Thyroid gland (tissue), 4 donors: ENCODE results near the gene PEX19. TPM values are rescaled to one million over a fixed set of nuclear protein-coding genes. Genes with fewer than 3 reads are reported as not detected.

Source experiments
- DNase-seq, 2 donors: peaks; one replicate each; pipeline ENCODE4 v3.0.0-alpha.2; 2019
- H3K27ac ChIP-seq, 3 donors: fragments of 200-600 bp; sonication (generic); 1 replicate in 2 of 3; 2 replicates in 1 of 3; pipeline ENCODE4 v1.5.1; 2016 to 2019; ENCODE audit warnings: mild to moderate bottlenecking in 1 of 3, moderate library complexity in 1 of 3
- H3K27me3 ChIP-seq: fragments of 200-600 bp; sonication (generic); one replicate; pipeline ENCODE4 v1.5.1; 2019
- H3K36me3 ChIP-seq, 2 donors: fragments of 200-600 bp; sonication (generic); one replicate each; pipeline ENCODE4 v1.5.1; 2016 to 2019
- H3K4me1 ChIP-seq, 2 donors: fragments of 200-600 bp; sonication (generic); one replicate each; pipeline ENCODE4 v1.5.1; 2017 to 2019
- H3K4me3 ChIP-seq, 3 donors: fragments of 200-600 bp; sonication (generic); replicated peaks in 1 of 3; 1 replicate in 2 of 3; 2 replicates in 1 of 3; pipeline ENCODE4 v1.5.1; 2016; ENCODE audit warnings: mild to moderate bottlenecking in 1 of 3
- H3K9me3 ChIP-seq: fragments of 200-600 bp; sonication (generic); one replicate; pipeline ENCODE4 v1.5.1; 2017
- POLR2A ChIP-seq, 2 donors: fragments of 450-650 bp; IDR thresholded peaks; one replicate each; pipeline ENCODE4 v1.6.1; 2017; ENCODE audit warnings: antibody characterized with exemption in 2 of 2, mild to moderate bottlenecking in 2 of 2, moderate library complexity in 1 of 2
- WGBS, 2 donors: methylation state at CpG; one replicate each; pipeline ENCODE4 v1.1.5; 2017; 5-methylcytosine and 5-hydroxymethylcytosine counted together
- intact Hi-C: fragments of 100-400 bp; cut with DNase I; formaldehyde crosslinking; loops from one replicate; pipeline ENCODE4 v1.15.1; 2023
- total RNA-seq, 4 donors: library from RNA; depleted of rRNA; stranded (reverse); fragments of >200 nt; gene quantifications; one replicate each; pipeline ENCODE4 v1.2.3, GENCODE V29; 2016
- TF ChIP-seq, protein P1 (sequence below), 6 experiments: fragments of 200-600 bp in 3 of 6; fragments of 450-650 bp in 3 of 6; sonication (generic) in 3 of 6; IDR thresholded peaks; one replicate each; pipeline ENCODE4 v1.5.1; 2016 to 2019; ENCODE audit warnings: antibody characterized with exemption in 6 of 6, mild to moderate bottlenecking in 2 of 6, inconsistent platforms in 1 of 6, moderate library complexity in 1 of 6

Gene PEX19
- total RNA-seq, 4 donors from 2014 or later: 65.2 to 120 (median 85.3) TPM

DNA sequence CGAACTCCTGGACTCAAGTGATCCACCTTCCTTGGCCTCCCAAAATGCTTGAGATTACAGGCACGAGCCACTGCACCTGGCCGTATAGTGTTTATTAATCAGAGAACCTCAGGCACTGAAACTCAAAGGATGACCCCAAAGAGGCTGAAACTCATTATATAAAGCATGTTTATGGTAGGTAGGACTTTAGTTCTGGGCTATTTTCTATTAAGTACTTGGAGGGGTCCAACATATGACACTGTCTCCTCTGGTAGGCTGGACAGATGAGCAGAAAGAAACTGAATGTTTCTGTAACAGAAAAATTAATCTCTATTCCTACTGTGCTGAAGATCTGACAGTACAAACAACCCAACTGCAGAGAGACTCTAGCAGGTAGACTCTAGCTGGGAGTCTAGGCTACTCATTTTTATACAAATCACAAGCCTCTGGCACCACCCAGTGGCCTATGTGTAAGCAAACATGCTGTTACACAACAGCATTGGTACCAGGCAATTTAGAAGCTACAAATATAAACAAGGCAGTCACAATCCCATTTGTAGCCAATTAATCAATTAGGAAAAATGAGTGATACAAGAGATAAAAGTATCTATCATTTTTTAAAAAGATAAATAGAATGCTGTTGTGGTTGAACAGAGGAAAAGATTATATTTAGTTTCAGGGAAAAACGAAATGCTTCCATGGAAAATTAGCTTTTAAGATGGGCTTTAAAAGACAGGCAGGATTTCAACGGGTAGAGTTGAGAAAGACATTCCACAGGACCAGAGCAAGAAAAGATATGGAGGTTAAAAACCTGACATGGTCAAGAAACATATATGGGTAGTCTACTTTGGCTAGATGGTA is 33.0 kb downstream of the PEX19 start:
- Histone ChIP-seq H3K4me1 (peaks cover 26 to 40% of the 10 kb centered on the region in 2 donors), H3K9me3 (no peaks in the 10 kb centered on the region), H3K4me3 (no peak overlapping the region), H3K27ac (peak overlapping the region; percentile 48 to 70 (median 58)), H3K27me3 (no peaks in the 10 kb centered on the region), H3K36me3 (no peaks in the 10 kb centered on the region)
- peak; percentile 79 to 87 for DNase-seq
- WGBS, 2 donors: 54 to 59% methylated on average over 5 of the region's 5 CpGs
- intact Hi-C loops: loop anchor here (5.0 to 10.0 kb wide), 2 partner anchors 60 to 147 kb away; partner anchors contain the start of gene CASQ1
- TF ChIP-seq, protein P1, sequence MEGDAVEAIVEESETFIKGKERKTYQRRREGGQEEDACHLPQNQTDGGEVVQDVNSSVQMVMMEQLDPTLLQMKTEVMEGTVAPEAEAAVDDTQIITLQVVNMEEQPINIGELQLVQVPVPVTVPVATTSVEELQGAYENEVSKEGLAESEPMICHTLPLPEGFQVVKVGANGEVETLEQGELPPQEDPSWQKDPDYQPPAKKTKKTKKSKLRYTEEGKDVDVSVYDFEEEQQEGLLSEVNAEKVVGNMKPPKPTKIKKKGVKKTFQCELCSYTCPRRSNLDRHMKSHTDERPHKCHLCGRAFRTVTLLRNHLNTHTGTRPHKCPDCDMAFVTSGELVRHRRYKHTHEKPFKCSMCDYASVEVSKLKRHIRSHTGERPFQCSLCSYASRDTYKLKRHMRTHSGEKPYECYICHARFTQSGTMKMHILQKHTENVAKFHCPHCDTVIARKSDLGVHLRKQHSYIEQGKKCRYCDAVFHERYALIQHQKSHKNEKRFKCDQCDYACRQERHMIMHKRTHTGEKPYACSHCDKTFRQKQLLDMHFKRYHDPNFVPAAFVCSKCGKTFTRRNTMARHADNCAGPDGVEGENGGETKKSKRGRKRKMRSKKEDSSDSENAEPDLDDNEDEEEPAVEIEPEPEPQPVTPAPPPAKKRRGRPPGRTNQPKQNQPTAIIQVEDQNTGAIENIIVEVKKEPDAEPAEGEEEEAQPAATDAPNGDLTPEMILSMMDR (IDR thresholded peaks at IDR 0.05): peak; percentile 18 to 94 (median 80)
- no peak for TF ChIP-seq POLR2A (IDR thresholded peaks at IDR 0.05)

DNA sequence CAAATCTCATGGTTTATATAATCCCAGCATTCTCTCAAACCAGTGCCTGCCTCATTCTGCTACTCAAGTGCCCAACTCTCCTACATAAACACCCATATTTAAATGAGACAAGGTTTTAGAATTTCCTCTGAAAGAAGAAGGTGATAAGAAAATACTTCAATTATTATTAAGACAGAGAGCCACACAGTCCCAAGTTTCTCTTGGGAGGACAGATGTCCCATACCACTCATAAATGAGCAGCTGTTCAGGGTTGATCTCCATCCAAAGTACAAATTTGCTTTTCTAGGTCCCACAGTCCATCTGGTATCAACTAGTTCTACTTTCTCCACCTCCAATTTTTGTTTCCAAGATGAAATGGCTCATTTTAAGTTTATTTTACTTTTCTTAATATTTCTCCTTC is 33.9 kb downstream of the PEX19 start:
- Histone ChIP-seq H3K27ac (peak overlapping the region; percentile 48 to 70 (median 58)), H3K4me1 (peaks cover 24 to 39% of the 10 kb centered on the region in 2 donors), H3K9me3 (no peaks in the 10 kb centered on the region), H3K36me3 (no peaks in the 10 kb centered on the region), H3K4me3 (no peak overlapping the region), H3K27me3 (no peaks in the 10 kb centered on the region)
- TF ChIP-seq, protein P1 (IDR thresholded peaks at IDR 0.05): no peak
- no peak for TF ChIP-seq POLR2A (IDR thresholded peaks at IDR 0.05)
- DNase-seq: no peak
- intact Hi-C loops: loop anchor here (5.0 to 10.0 kb wide), 2 partner anchors 59 to 146 kb away; partner anchors contain the start of gene CASQ1

DNA sequence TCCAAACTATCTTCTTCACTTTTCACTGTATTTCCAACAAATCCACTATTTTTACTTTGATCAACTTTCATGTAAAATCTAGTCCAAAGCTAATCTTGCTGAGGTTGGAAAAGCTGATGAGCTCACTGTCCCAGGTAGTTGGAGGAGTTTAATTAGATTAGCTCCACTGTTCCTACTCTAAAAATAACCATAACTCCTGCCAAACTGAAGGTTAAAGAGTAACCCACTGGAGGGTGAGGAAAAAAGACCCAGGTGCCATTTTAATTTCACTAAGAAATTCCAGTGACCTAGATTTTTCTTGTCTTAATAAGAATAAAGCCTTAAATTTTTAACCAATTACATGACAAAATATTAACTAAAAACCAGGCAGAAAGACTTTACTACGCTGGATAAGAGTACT is 37.9 kb downstream of the PEX19 start:
- 95% methylated on average over 1 of the region's 1 CpG for WGBS, 2 donors
- TF ChIP-seq, protein P1 (IDR thresholded peaks at IDR 0.05): no peak
- TF ChIP-seq POLR2A (IDR thresholded peaks at IDR 0.05): no peak
- Histone ChIP-seq H3K9me3 (no peaks in the 10 kb centered on the region), H3K27me3 (no peaks in the 10 kb centered on the region), H3K4me1 (peaks cover 18 to 31% of the 10 kb centered on the region in 2 donors), H3K4me3 (no peak overlapping the region), H3K27ac (no peak overlapping the region), H3K36me3 (no peaks in the 10 kb centered on the region)
- intact Hi-C loops: no loop called here
- DNase-seq: no peak

DNA sequence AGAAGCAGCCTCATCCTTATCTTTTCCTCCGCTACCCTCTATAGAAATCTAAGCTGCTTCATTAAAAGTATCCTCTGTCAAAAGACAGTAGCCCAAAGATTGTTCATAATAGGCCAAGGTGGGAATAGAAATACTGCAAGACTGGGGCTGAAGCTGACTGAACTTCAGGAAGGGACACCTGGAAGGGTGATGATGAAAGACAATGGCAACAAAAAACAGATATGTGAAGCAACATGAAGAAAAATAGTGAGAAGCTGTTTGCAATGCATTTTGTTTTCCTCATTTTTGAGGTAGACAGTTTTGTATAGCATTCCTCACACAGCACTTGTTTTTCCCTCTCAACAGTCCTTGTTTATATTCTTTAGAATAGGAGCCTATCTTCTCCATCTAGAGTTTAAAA is 39.5 kb downstream of the PEX19 start:
- Histone ChIP-seq H3K27me3 (no peaks in the 10 kb centered on the region), H3K27ac (no peak overlapping the region), H3K4me3 (no peak overlapping the region), H3K36me3 (peaks cover 0 to 1% of the 10 kb centered on the region in 2 donors), H3K4me1 (peaks cover 10 to 15% of the 10 kb centered on the region in 2 donors), H3K9me3 (no peaks in the 10 kb centered on the region)
- intact Hi-C loops: no loop called here
- TF ChIP-seq, protein P1 (IDR thresholded peaks at IDR 0.05): no peak
- no peak for TF ChIP-seq POLR2A (IDR thresholded peaks at IDR 0.05)
- DNase-seq: no peak
- WGBS, 2 donors: 98 to 100% methylated on average over 1 of the region's 1 CpG

DNA sequence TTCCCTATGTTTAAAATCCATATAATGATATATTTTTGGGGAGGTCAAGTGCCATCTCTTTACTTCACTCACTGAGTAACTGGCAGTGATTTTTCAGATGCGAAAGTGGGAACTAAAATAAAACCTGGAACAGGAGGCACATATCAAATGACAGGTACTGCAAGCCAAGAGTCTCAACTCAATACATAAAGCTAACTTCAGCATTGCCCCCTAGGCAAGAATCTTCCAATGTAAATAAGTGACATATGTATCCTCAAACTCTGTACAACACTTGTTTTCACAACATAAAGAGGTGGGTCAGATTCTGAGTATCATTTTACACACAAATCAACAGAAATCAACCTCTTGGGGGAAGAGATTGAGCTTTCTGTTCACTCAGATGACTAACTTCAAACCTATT is 40.7 kb downstream of the PEX19 start:
- TF ChIP-seq, protein P1 (IDR thresholded peaks at IDR 0.05): no peak
- TF ChIP-seq POLR2A (IDR thresholded peaks at IDR 0.05): no peak
- intact Hi-C loops: no loop called here
- Histone ChIP-seq H3K27me3 (no peaks in the 10 kb centered on the region), H3K4me1 (peaks cover 10 to 15% of the 10 kb centered on the region in 2 donors), H3K4me3 (no peak overlapping the region), H3K36me3 (peaks cover 8 to 13% of the 10 kb centered on the region in 2 donors), H3K9me3 (no peaks in the 10 kb centered on the region), H3K27ac (no peak overlapping the region)
- DNase-seq: no peak
- WGBS, 2 donors: 78 to 81% methylated on average over 1 of the region's 1 CpG
